Fibroblast of lung (primary cell): Measurements from ENCODE around the gene PHF20. TPM values are rescaled to one million over a fixed set of nuclear protein-coding genes. Genes with fewer than 3 reads are reported as not detected.
A peak's percentile ranks its signal among the peaks of the same experiment; 100 is the strongest.
"Not testable (repeated sequence)": the region's sequence is repeated elsewhere in the genome, so short reads cannot be mapped to it uniquely, and the experiment has no call there.

Experiments used
- DNase-seq, 2 donors: peaks; one replicate each; pipeline versions ENCODE4 v3.0.0 to v3.0.0-alpha.2; 2010; ENCODE audit warnings: low read depth in 2 of 2
- H2AFZ ChIP-seq: 2 replicates; pipeline ENCODE4 v1.5.1; 2012; ENCODE audit warnings: low read length, control low read depth, inconsistent platforms
- H3K27ac ChIP-seq: 2 replicates; pipeline ENCODE4 v1.5.1; 2011; ENCODE audit warnings: low read length, control low read depth; ENCODE audit not compliant: insufficient read depth
- H3K27me3 ChIP-seq: 2 replicates; pipeline ENCODE4 v1.5.1; 2011; ENCODE audit warnings: mild to moderate bottlenecking, low read length; ENCODE audit not compliant: control insufficient read depth, insufficient read depth
- H3K36me3 ChIP-seq: 2 replicates; pipeline ENCODE4 v1.5.1; 2011; ENCODE audit warnings: low read length; ENCODE audit not compliant: control insufficient read depth, insufficient read depth
- H3K4me1 ChIP-seq: 2 replicates; pipeline ENCODE4 v1.5.1; 2011; ENCODE audit warnings: low read length; ENCODE audit not compliant: control insufficient read depth, insufficient read depth; ENCODE audit errors: extremely low read depth
- H3K4me2 ChIP-seq: 2 replicates; pipeline ENCODE4 v1.5.1; 2011; ENCODE audit warnings: low read length, control low read depth; ENCODE audit not compliant: insufficient read depth; ENCODE audit errors: extremely low read depth
- H3K4me3 ChIP-seq, 4 experiments: fragments of 200-600 bp in 1 of 4; sonication (generic) in 1 of 4; replicated peaks in 1 of 4; 2 replicates each; pipeline ENCODE4 v1.5.1; 2011 to 2016; ENCODE audit warnings: low read length in 4 of 4, low read depth in 3 of 4, mild to moderate bottlenecking in 3 of 4, control low read depth in 2 of 4, inconsistent platforms in 1 of 4, mixed read lengths in 1 of 4; ENCODE audit not compliant: insufficient read depth in 1 of 4; ENCODE audit errors: control extremely low read depth in 1 of 4
- H3K79me2 ChIP-seq: 2 replicates; pipeline ENCODE4 v1.5.1; 2012; ENCODE audit warnings: mild to moderate bottlenecking, low read length, inconsistent platforms; ENCODE audit not compliant: control insufficient read depth, insufficient read depth
- H3K9ac ChIP-seq: 2 replicates; pipeline ENCODE4 v1.5.1; 2011; ENCODE audit warnings: mild to moderate bottlenecking, low read length, control low read depth; ENCODE audit not compliant: insufficient read depth
- H3K9me3 ChIP-seq: 2 replicates; pipeline ENCODE4 v1.5.1; 2012; ENCODE audit warnings: low read depth, low read length; ENCODE audit not compliant: control insufficient read depth, insufficient read depth
- H4K20me1 ChIP-seq: 2 replicates; pipeline ENCODE4 v1.5.1; 2011; ENCODE audit warnings: low read length; ENCODE audit not compliant: control insufficient read depth, insufficient read depth; ENCODE audit errors: extremely low read depth
- EZH2 ChIP-seq: IDR thresholded peaks from 2 replicates; pipeline ENCODE4 v1.5.1; 2012; ENCODE audit warnings: low read length, control low read depth, mild to moderate bottlenecking; ENCODE audit errors: missing control alignments
- polyA plus RNA-seq, 2 donors: library from polyadenylated mRNA; depleted of rRNA in 1 of 2; stranded (reverse) in 1 of 2; unstranded in 1 of 2; fragments of >200 nt; gene quantifications; 2 replicates each; pipeline ENCODE4 v1.2.1, GENCODE V29; 2011 to 2012; ENCODE audit warnings: missing spikeins in 1 of 2
- total RNA-seq: library from RNA; depleted of rRNA; stranded (reverse); fragments of >200 nt; gene quantifications from 2 replicates; pipeline ENCODE4 v1.2.1, GENCODE V29; 2014
- TF ChIP-seq, protein P1 (sequence below), 2 donors: IDR thresholded peaks in 1 of 2; conservative IDR thresholded peaks in 1 of 2; 1 replicate in 1 of 2; 2 replicates in 1 of 2; pipeline ENCODE4 v1.5.1; 2011 to 2012; ENCODE audit warnings: low read length in 2 of 2, control low read depth in 1 of 2, inconsistent platforms in 1 of 2, low read depth in 1 of 2, mild to moderate bottlenecking in 1 of 2

Gene PHF20
- total and polyA plus RNA-seq, 2 donors (not counting 1 experiment from before 2014, with no cell fraction given) = 31.4 to 40.1 TPM

DNA sequence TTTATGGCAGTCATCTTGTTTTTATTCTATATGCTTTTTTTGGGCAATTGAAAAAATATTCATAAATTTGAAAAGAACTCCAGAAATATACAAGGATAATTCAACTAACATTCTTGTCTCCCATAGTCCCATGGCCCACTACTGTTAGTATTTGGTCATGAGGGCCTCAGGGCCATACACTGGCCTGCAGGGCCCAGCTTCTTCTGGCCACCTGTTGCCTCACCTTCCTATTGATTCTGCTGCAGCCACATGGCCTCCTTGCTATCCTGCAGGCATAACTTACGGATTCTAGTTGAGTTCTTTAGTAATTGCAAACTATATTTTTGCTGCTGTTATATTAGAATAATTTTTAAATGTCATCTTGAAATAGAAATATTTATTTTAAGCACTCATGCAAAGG, 109.9 kb downstream of the PHF20 start:
- no peak for DNase-seq
- TF ChIP-seq EZH2 = no peak
- TF ChIP-seq, protein P1, sequence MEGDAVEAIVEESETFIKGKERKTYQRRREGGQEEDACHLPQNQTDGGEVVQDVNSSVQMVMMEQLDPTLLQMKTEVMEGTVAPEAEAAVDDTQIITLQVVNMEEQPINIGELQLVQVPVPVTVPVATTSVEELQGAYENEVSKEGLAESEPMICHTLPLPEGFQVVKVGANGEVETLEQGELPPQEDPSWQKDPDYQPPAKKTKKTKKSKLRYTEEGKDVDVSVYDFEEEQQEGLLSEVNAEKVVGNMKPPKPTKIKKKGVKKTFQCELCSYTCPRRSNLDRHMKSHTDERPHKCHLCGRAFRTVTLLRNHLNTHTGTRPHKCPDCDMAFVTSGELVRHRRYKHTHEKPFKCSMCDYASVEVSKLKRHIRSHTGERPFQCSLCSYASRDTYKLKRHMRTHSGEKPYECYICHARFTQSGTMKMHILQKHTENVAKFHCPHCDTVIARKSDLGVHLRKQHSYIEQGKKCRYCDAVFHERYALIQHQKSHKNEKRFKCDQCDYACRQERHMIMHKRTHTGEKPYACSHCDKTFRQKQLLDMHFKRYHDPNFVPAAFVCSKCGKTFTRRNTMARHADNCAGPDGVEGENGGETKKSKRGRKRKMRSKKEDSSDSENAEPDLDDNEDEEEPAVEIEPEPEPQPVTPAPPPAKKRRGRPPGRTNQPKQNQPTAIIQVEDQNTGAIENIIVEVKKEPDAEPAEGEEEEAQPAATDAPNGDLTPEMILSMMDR (conservative IDR thresholded peaks at IDR 0.05 in 1 of 2, IDR thresholded peaks at IDR 0.05 in 1 of 2; ENCODE audit: low read depth in 1 of 2, low read length in 2 of 2) = no peak
- H3K4me2 ChIP-seq = no peak overlapping the region
- peaks cover 13% of the 10 kb centered on the region for H3K4me1 ChIP-seq
- no peaks in the 10 kb centered on the region for H3K27me3 ChIP-seq
- H3K9me3 ChIP-seq = no peaks in the 10 kb centered on the region
- peaks cover 7% of the 10 kb centered on the region for H3K79me2 ChIP-seq
- H3K36me3 ChIP-seq = peaks cover 3% of the 10 kb centered on the region
- no peak overlapping the region for H3K4me3 ChIP-seq
- H3K27ac ChIP-seq = no peak overlapping the region
- no peak overlapping the region for H2AFZ ChIP-seq
- H4K20me1 ChIP-seq = no peaks in the 10 kb centered on the region
- H3K9ac ChIP-seq = no peak overlapping the region

DNA sequence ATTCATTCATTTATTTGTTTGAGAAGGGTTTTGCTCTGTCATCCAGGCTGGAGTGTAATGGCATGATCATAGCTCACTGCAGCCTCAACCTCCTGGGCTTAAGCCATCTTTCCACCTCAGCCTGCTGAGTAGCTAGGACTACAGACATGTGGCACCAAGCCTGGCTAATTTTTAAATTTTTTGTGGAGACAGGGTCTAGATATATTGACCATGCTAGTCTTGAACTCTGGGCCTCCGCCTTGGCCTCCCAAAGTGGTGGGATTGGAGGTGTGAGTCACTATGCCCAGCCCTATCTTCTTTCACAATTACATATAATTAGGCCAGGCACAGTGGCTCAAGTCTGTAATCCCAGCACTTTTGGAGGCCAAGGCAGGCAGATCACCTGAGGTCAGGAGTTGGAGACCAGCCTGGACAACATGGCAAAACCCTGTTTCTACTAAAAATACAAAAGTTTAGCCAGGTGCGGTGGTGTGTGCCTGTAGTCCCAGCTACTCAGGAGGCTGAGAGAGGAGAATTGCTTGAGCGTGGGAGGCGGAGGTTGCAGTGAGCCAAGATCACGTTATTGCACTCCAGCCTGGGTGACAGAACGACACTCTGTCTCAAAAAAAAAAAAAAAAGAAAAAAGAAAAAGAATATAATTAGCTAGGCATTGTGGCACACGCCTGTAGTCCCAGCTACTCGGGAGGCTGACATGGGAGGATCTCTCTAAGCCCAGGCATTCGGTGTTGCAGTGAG, 110.8 kb downstream of the PHF20 start:
- peak in 1 of 2 donors; percentile 48 for DNase-seq

DNA sequence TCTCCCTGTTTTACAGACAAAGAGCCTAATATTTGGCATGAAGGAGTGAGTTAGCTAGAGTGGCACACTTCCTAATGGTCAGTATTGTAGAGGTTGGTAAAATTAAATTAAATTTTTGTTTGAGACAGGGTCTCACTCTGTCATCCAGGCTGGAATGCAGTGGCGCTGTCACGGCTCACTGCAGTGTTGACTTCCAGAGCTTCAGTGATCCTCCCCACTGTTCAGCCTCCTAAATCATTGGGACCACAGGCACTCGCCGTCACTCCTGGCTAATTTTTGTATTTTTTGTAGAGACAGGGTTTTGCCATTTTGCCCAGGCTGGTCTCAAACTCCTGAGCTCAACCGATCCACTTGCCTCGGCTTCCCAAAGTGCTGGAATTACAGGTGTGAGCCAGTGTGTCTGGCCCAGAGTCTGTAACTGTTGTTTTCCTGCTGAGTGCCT, 111.5 kb downstream of the PHF20 start:
- Histone ChIP-seq H3K4me2 (peak overlapping the region; percentile 1), H3K9ac (peak overlapping the region; percentile 5), H3K4me3 (peak overlapping the region in 2 of 4 experiments; percentile 36 to 49), H3K27ac (peak overlapping the region; percentile 93), H2AFZ (no peak overlapping the region), H3K79me2 (peaks cover 11% of the 10 kb centered on the region), H3K27me3 (no peaks in the 10 kb centered on the region), H3K4me1 (peaks cover 16% of the 10 kb centered on the region), H4K20me1 (no peaks in the 10 kb centered on the region), H3K9me3 (no peaks in the 10 kb centered on the region), H3K36me3 (peaks cover 4% of the 10 kb centered on the region)
- TF ChIP-seq, protein P1 (conservative IDR thresholded peaks at IDR 0.05 in 1 of 2, IDR thresholded peaks at IDR 0.05 in 1 of 2; ENCODE audit: low read depth in 1 of 2, low read length in 2 of 2) = no peak
- no peak for TF ChIP-seq EZH2
- DNase-seq = peak in 1 of 2 donors; percentile 34

More for the DNA sequence above, 110.8 kb downstream of the PHF20 start:
- Histone ChIP-seq H3K79me2 (peaks cover 11% of the 10 kb centered on the region), H3K27ac (peak overlapping the region; percentile 93), H3K4me1 (peaks cover 16% of the 10 kb centered on the region), H3K4me2 (peak overlapping the region; percentile 9)
- not testable (repeated sequence) for H3K27me3 ChIP-seq, H3K9me3 ChIP-seq, H3K9ac ChIP-seq, H2AFZ ChIP-seq, H4K20me1 ChIP-seq, H3K36me3 ChIP-seq, H3K4me3 ChIP-seq
